NCI-H82 treated with DMSO at 0.1 percent for 48 hours (cell line): ENCODE measurements around the gene FUS.
"Not testable (repeated sequence)": the region's sequence is repeated elsewhere in the genome, so short reads cannot be mapped to it uniquely, and the experiment has no call there.

Source experiments
- DNase-seq: peaks from one replicate; lab custom pipeline; 2025; ENCODE audit not compliant: unreplicated experiment; lab: John Stamatoyannopoulos, UW

FUS gene

DNA sequence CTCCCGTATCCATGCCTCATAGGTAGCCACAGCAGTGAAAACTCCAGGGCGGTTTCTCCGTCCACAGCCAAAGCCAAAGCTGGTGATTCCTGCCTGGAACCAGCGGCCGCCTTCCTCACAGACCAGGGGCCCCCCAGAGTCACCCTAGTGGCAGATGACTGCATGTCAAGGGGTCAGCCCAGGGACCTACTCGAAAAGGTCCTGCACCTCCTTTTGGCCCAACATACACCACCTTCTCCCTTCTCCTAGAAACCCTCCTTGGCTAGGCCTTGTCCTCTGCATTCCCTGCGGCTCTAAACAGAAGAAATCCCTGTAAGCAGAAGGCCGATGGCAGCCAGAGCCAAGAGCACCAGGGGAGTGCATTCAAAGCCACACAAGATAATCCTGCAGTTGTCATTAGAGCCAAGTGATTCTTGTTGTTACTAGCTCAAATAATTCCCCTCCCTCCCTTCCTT is 36.2 kb upstream of the FUS start:
- no peak for DNase-seq

DNA sequence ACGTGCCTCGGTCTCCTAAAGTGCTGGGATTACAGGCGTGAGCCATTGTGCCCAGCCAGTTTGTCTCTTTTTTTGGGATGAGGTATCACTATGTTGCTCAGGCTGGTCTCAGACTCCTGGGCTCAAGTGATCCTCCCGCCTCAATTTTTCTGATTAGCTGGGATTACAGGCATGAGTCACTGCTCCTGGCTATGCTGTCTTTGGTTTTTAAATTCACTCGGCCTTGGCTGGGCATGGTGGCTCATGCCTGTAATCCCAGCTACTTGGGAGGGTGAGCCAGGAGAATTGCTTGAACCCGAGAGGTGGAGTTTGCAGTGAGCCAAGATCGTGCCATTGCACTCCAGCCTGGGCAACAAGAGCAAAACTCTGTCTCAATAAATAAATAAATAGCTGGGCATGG is 35.5 kb upstream of the FUS start:
- DNase-seq, result not testable (repeated sequence)

DNA sequence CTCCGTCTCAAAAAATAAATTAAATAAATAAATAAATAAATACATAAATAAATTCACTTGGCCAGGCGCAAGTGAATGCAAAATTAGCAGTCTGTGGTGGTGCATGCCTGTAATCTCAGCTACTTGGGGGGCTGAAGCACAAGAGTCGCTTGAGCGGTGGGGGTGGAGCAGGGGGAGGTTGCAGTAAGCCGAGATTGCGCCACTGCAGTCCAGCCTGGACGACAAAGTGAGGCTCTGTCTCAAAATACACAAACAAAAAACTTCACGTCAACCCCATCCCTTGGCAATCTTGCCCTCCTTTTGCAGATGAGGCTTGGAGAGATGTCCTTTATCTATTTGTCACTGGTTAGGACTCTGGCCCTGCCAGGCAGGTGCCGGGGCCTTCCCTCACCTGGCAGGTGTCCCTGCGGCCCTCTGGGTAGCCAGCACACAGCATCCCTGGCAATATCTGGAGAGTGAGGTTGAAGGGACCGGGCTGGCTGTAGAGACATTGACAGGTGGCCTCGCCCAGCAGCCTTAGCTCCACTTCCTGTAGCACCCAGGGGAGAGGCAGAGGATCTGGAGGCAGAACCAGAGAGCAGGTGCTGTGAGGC is 34.4 kb upstream of the FUS start:
- no peak for DNase-seq

DNA sequence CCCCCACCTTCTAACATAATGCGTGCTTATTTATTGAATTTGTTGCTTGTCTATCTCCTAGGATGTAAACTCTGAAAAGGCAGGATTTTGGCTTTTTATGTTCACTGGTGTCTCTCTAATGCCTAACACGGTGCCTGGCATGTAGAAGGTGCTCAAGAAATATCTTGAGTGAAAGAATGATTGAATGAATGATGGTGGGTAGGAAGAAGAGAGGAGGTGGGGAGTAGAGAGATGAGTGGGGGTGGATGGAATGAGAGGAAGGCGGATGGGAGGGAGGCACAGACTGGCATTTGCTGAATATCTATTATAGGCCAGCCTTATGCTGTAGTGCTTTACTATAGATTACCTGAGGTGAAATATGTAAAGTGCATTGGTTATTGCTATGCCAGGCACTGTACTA is 32.4 kb upstream of the FUS start:
- no peak for DNase-seq

DNA sequence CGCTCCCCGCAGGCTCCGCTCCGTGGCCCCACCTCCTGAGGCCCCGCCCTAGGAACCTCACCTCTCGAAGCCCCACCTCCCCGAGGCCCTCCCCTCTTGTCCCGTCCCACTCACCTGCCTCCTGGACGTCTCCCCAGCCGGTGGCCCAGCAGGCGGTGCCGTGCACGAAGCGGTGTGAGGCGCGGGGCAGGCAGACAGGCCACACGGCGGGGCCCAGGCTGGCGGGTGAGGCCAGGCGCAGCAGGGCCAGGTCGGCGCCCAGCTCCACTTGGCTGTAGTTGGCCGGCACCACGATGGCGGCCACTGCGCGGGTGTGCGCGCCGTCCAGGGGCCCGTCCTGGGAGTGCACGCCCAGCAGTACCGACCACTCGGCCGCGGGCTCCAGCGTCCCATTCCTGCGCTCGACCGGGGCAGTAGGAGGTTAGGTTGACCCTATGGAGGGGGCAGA is 31.6 kb upstream of the FUS start:
- no peak for DNase-seq

DNA sequence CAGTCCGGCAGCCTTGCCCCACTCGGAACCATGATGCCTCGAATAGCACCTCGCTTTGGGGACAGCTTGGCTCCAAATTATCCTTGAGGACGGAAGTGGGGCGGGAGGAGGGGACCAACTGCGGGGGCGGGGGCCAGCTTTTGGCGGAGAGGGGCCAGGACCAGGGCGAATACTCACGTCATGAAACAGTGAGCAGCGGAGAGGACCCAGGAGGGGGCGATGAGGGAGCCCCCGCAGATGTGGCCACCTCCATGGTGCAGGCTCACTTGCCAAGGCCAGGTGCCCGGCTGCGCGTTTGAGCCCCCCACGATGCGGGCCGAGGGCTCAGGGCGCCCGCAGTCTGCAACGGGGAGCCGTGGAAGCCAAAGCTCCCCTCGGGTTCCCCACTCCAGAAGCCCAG is 31.0 kb upstream of the FUS start:
- no peak for DNase-seq

DNA sequence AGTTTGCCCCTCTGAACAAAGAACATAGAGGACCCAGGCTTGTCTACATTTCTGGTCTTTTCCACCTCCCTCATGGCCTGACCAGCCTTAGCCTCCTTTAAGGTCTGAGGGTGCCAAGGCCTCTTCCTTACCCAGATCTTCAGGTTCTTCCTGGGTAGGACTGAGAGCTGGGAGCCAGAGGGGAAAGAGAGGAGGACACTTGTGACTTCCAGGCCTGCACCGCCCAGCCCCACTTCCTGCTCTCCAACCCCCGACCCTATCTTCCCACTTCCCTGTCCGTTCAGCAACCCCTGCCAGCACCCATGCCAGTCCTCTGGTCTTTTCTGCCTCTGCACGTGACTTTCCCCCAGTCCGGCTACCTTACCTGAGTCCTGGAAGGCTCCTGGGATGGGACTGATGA is 30.6 kb upstream of the FUS start:
- no peak for DNase-seq

DNA sequence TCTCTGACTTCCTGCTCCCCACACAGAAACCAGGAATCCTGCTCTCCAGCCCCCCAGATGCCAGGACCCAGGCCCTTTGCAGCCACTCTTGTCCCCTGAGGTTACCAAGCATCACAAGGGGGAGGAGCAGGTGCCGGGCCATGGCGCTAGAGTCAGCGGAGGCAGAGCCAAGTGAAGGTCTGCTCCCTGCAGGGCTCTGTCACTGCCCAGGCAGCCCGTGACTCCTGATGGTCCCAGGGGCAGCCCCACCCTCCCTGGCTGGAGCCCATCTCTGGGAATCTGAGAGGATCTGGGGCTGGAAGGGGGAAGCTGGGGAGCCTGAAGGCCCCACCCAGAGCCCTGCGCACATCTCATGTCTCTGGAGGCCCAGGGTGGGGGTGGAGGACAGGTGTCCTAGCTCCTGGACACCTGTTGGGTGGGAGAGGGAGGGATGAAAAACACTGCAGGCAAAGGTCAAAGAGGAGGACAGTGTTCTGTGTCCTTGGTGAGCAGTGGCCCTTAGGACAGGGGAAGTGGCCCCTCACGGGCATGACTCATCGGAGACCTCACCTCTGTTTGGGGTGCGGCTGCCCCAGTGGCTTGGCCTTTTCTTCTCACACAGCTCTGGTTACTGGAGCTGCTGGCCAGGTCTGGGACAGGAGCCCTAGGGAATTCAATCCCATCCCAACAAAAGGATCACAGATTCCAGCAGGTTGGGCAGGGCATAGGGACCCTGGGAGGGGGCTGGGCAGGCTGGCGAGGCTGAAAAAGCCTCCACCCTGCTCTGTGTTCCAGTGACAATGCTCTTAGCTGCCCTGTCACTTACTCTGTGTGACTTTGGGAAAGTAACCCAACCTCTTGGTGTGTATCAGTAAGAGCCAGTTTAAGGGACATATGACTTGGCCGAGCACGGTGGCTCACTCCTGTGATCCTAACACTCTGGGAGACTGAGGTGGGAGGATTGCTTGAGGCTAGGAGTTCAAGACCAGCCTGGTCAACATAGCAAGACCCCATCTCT is 29.7 kb upstream of the FUS start, which contains the start of gene PRSS36:
TSS of gene PRSS36 (minus strand) at position 173 of the 997 bp plus-strand sequence. CDS start at position 142, 31 bp downstream.
- no peak for DNase-seq

DNA sequence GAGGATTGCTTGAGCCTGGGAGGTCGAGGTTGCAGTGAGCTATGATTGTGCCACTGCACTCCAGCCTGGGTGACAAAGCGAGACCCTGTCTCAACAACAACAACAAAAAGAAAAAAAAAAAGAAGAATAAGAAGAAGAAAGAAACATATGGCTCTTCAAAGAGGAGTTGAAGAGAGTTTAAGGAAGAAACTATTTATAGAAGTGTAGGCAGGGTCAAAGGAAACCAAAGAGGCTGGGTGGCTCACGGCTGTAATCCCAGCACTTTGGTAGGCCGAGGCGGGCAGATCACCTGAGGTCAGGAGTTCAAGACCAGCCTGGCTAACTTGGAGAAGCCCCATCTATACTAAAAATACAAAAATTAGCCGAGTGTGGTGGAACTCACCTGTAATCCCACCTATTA is 29.0 kb upstream of the FUS start:
- DNase-seq, result not testable (repeated sequence)

DNA sequence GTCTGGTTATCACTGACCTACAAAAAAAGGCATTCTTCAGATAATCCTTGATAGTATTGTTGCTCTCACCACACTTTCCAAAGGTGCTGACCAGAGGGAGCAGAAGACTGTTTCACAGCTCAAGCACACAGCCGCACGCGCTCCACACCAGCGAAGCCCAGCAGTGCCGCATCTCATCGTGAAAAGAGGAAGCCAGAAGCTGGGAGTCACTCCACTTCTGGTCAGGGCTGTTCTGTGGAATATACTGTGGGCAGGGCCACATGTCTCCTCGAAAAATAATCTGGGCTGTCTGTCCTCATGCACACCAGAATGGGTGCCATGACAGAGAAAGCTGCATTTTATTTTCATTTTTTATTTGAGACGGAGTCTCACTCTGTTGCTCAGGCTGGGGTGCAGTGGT is 22.8 kb upstream of the FUS start:
- DNase-seq, result no peak

DNA sequence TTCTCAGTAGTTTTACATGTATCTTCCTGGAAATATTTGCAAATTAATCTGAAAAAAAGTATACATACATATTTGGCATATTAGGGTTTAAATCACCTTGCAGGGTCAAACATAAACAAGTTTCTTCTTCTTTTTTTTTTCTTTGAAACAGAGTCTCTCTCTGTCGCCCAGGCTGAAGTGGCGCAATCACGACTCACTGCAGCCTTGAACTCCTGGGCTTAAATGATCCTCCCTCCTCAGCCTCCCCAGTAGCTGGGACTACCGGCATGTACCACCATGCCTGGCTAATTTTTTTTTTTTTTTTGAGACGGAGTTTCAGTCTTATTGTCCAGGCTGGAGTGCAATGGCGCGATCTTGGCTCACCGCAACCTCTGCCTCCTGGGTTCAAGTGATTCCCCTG is 12.6 kb upstream of the FUS start:
- DNase-seq, result no peak

DNA sequence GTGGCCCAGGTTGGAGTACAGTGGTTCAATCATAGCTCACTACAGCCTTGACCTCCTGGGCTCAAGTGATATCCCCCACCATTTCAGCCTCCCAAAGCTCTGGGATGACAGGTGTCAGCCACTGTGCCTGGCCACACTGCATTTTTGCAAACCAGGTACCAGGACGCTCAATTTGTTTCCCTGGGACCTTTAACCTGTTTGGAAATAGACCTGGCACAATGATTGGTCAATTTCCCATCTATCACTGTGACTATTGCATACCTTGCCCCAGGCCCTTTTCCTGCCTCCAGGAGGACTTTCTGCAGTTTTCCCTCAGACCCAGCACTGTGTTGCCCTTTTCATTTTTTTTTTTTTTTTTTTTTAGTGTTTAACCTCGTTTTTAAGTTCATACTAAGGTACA is 11.1 kb upstream of the FUS start:
- DNase-seq, result no peak

DNA sequence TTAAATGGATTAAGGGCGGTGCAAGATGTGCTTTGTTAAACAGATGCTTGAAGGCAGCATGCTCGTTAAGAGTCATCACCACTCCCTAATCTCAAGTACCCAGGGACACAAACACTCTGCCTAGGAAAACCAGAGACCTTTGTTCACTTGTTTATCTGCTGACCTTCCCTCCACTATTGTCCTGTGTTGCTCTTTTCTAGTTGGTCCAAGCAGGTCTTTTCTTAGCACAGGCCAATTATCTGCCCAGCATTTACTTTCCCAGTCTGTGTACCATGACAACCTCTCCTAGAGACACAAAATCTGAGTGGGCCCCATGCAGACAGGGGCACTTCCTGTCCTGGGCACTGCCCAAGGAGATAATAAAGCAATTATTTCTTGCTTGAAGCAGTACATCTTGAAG is 9.9 kb upstream of the FUS start:
- DNase-seq, result not testable (repeated sequence)

DNA sequence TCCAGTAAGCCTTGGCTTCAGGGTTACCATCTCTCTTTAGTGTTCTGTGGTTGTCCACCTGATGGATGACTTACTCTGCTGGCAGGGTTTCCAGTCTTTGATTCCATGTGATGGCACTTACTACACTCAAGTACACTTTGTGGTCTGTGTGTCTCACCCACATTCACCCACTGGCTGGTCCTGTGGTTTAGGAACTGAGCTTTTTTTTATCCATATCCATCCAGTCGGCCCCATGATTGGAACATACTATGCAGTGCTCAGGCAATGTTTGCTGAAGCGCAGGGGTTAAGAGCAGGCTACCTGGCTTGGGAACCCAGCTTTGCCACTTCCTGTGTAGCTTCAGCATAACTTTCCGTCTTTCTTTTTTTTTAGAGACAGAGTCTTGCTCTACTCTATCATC is 2.8 kb upstream of the FUS start:
- DNase-seq, result no peak

DNA sequence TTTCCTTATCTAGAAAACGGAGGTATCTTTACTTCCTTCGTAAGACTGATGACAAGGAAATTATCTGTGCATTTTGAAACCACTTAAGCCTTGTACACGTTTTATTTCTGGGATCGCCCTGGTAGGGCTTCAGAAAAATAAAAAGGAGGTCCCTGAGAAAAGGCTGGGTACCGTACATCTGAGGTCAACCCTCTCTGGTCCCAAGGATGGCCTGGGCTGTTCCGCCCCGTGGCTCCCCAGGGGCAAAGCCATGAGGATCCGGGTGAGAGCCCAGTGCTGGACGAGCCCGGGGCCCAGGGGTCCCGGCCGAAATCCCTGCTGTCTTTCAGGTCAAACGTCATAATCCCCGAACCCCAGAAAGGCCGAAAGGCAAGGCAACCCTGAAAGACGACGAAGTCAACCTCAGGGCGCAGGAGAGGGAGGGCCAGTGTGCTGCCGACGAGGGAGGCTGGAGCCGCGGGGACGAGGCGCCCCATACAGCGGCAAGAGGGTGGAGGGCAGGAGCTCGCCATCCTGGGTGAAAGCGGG is 656 bp upstream of the FUS start:
- DNase-seq, result no peak

DNA sequence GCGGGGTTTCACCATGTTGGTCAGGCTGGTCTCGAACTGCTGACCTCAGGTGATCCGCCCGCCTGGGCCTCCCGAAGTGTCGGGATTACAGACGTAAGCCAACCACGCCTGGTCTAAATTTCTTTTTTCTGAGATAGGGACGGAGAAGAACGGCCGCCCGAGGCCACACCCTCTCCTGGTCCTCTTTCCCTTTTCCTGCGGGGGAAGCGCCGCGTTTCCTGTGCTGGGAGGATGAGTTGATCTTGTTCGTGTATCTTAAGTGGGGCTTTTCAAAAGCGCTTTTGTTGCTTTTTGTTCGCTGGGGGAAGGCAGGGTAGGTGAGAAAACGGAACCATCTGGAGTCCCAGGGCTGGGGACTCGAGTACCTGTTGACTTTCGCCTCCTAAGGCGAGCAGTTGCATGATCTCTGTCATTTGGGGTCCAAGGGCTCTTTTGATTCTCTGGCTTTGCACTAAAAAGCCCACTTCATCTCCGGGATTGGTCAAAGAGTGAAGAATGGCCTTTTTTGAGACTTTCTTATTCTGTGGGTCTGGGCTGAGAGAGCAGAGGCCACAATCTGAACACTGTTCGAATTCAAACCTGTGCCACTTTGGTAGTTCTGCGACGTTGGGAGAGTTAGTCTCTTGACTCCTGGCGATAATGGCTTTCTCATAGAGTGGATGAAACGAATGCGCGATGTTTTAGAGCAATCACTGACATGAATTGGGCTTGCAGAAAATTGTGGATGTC is 1.3 kb downstream of the FUS start:
- no peak for DNase-seq

DNA sequence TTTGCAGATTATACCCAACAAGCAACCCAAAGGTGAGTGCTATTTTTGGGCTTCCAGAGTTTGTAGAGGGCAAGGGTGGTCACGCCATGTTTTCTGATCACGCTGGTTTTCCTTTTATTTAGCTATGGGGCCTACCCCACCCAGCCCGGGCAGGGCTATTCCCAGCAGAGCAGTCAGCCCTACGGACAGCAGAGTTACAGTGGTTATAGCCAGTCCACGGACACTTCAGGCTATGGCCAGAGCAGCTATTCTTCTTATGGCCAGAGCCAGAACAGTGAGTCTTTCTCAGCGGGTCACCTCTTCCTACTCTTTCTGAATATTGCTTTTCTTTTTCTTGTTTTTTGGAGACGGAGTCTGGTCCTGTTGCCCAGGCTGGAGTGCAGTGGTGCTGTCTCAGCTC is 2.5 kb downstream of the FUS start:
- DNase-seq, result no peak

DNA sequence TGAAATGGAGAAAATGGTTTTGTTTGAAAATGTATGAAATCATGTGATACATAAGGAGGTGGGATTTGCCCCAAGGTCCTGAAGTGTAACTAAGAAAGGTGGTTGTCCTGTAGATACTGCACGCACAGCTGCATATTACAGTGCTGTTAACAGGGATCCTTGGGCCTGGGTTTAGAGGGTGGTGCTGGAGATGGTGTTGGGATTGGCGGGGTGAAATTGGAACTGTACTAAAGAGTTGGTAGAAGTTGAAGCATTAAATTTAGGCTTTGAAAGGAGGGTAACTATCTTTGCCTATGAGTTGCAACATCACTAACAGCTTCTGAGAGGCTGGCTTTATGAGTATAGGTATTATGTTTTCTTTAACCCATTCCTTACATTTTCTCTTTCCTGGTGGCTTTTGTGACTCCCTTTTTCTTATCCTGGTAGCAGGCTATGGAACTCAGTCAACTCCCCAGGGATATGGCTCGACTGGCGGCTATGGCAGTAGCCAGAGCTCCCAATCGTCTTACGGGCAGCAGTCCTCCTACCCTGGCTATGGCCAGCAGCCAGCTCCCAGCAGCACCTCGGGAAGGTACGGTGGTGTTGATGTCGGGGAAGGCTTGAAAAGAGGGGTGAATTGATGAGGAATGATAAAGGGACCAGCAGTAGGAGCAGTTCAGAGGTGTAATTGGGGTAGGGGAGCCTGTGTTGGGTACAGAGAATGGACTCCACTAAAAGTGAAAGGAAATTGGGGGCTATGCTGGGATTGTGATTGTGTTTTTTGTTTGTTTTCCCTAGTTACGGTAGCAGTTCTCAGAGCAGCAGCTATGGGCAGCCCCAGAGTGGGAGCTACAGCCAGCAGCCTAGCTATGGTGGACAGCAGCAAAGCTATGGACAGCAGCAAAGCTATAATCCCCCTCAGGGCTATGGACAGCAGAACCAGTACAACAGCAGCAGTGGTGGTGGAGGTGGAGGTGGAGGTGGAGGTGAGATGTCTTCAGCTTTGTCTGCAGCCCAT is 3.8 kb downstream of the FUS start:
- no peak for DNase-seq

DNA sequence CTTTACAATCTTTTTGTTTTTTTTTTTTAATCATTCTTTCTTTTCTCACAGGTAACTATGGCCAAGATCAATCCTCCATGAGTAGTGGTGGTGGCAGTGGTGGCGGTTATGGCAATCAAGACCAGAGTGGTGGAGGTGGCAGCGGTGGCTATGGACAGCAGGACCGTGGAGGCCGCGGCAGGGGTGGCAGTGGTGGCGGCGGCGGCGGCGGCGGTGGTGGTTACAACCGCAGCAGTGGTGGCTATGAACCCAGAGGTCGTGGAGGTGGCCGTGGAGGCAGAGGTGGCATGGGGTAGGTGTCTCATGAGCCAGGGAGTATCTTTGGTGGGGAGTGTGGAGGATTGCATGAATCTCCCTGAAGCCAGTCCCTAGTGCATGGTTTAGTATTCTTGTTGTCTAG is 4.9 kb downstream of the FUS start:
- no peak for DNase-seq

DNA sequence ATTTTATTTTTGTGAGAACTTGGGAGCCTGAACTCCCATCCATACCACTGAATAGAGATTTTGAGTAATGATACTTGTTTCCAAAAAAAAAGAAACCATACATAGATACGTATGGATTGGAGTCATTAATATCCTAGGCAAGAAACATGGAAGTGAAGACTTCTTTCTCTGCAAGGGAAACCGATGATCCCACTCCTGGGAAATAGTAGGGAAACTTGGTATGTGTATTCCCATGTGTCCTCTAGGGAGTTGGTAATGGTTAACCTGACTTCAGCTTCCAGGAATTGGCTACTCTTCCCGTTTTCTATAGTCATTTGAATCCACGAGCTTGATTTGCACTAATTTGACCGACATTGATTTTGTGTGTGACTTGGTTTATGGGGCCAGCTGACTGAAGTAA is 5.4 kb downstream of the FUS start:
- no peak for DNase-seq
